ENCODE measurements around the gene GDF2.

Gene GDF2

GRCh38 chr10:47298715-47299114 lies 23.5 kb upstream of the GDF2 start:
- Histone ChIP-seq H2AFZ (no peak overlapping the region), H3K4me3 (ENCODE audit: low read depth, low read length) (no peak overlapping the region), H3K27me3 (ENCODE audit: control insufficient read depth, insufficient read depth, low read length) (no peaks in the 10 kb centered on the region), H3K79me2 (no peaks in the 10 kb centered on the region), H3K9me3 (ENCODE audit: control insufficient read depth, low read length) (no peaks in the 10 kb centered on the region), H3K4me2 (ENCODE audit: low read length) (no peak overlapping the region), H3K9ac (no peak overlapping the region), H3K36me3 (ENCODE audit: control insufficient read depth, insufficient read depth, low read length) (no peaks in the 10 kb centered on the region), H3K4me1 (no peaks in the 10 kb centered on the region), H3K27ac (no peak overlapping the region)
- no peak for TF ChIP-seq CTCF (IDR thresholded peaks at IDR 0.05)

- Histone ChIP-seq H2AFZ (no peak within 1 kb of the TSS), H3K9ac (no peak within 1 kb of the TSS), H3K27ac (no peak within 1 kb of the TSS), H3K9me3 (ENCODE audit: control insufficient read depth, low read length) (no peaks in the 10 kb centered on the region), H3K27me3 (ENCODE audit: control insufficient read depth, insufficient read depth, low read length) (no peaks in the 10 kb centered on the region), H3K36me3 (ENCODE audit: control insufficient read depth, insufficient read depth, low read length) (no peaks in the 10 kb centered on the region), H3K4me1 (no peaks in the 10 kb centered on the region), H3K4me2 (ENCODE audit: low read length) (peak within 1 kb of the TSS; percentile 30), H3K4me3 (ENCODE audit: low read depth, low read length) (no peak within 1 kb of the TSS), H3K79me2 (no peaks in the 10 kb centered on the region)
- no peak for TF ChIP-seq CTCF (IDR thresholded peaks at IDR 0.05)
These were observed 22.4 kb upstream of the GDF2 start, which contains the start of gene GDF10 for GRCh38 chr10:47299611-47300428. Gene GDF10 (plus strand): TSS chr10:47300197. CDS start chr10:47300652, 455 bp downstream.

GRCh38 chr10:47300429-47300931 lies 21.8 kb upstream of the GDF2 start:
- Histone ChIP-seq H2AFZ (no peak overlapping the region), H3K9ac (no peak overlapping the region), H3K27ac (no peak overlapping the region), H3K4me1 (no peaks in the 10 kb centered on the region), H3K9me3 (ENCODE audit: control insufficient read depth, low read length) (no peaks in the 10 kb centered on the region), H3K4me2 (ENCODE audit: low read length) (peak overlapping the region; percentile 30), H3K27me3 (ENCODE audit: control insufficient read depth, insufficient read depth, low read length) (no peaks in the 10 kb centered on the region), H3K4me3 (ENCODE audit: low read depth, low read length) (no peak overlapping the region), H3K79me2 (no peaks in the 10 kb centered on the region), H3K36me3 (ENCODE audit: control insufficient read depth, insufficient read depth, low read length) (no peaks in the 10 kb centered on the region)
- TF ChIP-seq CTCF (IDR thresholded peaks at IDR 0.05), result no peak

- Histone ChIP-seq H3K4me1 (no peaks in the 10 kb centered on the region), H3K27ac (no peak overlapping the region)
These were observed 20.4 kb upstream of the GDF2 start for GRCh38 chr10:47301833-47302232.

More at GRCh38 chr10:47301833-47302232, 20.4 kb upstream of the GDF2 start:
- TF ChIP-seq CTCF (IDR thresholded peaks at IDR 0.05), result no peak
- Histone ChIP-seq H3K4me3 (ENCODE audit: low read depth, low read length) (no peak overlapping the region), H3K9ac (no peak overlapping the region), H3K27me3 (ENCODE audit: control insufficient read depth, insufficient read depth, low read length) (no peaks in the 10 kb centered on the region), H3K4me2 (ENCODE audit: low read length) (no peak overlapping the region), H3K79me2 (no peaks in the 10 kb centered on the region), H3K9me3 (ENCODE audit: control insufficient read depth, low read length) (no peaks in the 10 kb centered on the region), H3K36me3 (ENCODE audit: control insufficient read depth, insufficient read depth, low read length) (no peaks in the 10 kb centered on the region), H2AFZ (no peak overlapping the region)
